Progenitor cell of endocrine pancreas (in vitro differentiated cells): ENCODE results near the gene RNF217. TPM values are rescaled to one million over a fixed set of nuclear protein-coding genes. Genes with fewer than 3 reads are reported as not detected.

Experiments
- DNase-seq: peaks from one replicate; pipeline ENCODE4 v3.0.0; 2021; ENCODE audit warnings: low spot score; ENCODE audit not compliant: unreplicated experiment
- H3K27ac Mint-ChIP-seq: 2 replicates; pipeline ENCODE4 v1.8.0; 2021; ENCODE audit warnings: mild to moderate bottlenecking, moderate library complexity, mixed read lengths
- H3K27me3 Mint-ChIP-seq: 2 replicates; pipeline ENCODE4 v1.8.0; 2021; ENCODE audit warnings: mixed read lengths
- H3K36me3 Mint-ChIP-seq: 2 replicates; pipeline ENCODE4 v1.8.0; 2022; ENCODE audit warnings: mixed read lengths; ENCODE audit not compliant: insufficient read depth
- H3K4me1 Mint-ChIP-seq: 2 replicates; pipeline ENCODE4 v1.8.0; 2021; ENCODE audit warnings: low read depth, mixed read lengths
- H3K4me3 Mint-ChIP-seq: 2 replicates; pipeline ENCODE4 v1.8.0; 2021; ENCODE audit warnings: low read depth, mild to moderate bottlenecking, moderate library complexity, mixed read lengths
- H3K9me3 Mint-ChIP-seq: 2 replicates; pipeline ENCODE4 v1.8.0; 2021; ENCODE audit warnings: low read depth, mixed read lengths
- total RNA-seq: library from RNA; stranded (reverse); gene quantifications from 2 replicates; pipeline ENCODE4 v1.2.1, GENCODE V29; 2021
- TF ChIP-seq, protein P1 (sequence below): fragments of 200-600 bp; sonication (generic); IDR thresholded peaks from one replicate; pipeline ENCODE4 v1.5.0; 2021; ENCODE audit warnings: antibody characterized with exemption, mild to moderate bottlenecking; ENCODE audit not compliant: unreplicated experiment

The RNF217 gene
- total RNA-seq, 1 donor from 2014 or later: 22.6 TPM

DNA sequence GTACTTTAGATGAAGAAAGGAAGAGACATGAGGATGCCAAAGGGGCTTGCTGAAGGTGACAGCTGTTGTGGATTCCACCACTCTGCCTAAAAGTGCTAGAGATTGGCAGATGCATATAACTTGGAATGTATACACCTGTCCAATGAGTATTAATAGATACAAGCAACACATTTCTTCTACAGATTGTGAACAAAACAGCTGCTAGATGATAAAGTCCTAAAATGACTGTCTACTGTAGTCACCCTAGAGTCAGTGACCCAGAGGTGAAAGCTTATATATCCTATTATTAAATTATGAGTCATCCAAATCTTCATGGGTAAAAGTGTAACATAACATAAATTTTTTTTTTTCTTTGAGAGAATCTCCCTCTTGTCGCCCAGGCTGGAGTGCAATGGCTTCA, 5.2 kb downstream of the RNF217 start:
- TF ChIP-seq, protein P1, sequence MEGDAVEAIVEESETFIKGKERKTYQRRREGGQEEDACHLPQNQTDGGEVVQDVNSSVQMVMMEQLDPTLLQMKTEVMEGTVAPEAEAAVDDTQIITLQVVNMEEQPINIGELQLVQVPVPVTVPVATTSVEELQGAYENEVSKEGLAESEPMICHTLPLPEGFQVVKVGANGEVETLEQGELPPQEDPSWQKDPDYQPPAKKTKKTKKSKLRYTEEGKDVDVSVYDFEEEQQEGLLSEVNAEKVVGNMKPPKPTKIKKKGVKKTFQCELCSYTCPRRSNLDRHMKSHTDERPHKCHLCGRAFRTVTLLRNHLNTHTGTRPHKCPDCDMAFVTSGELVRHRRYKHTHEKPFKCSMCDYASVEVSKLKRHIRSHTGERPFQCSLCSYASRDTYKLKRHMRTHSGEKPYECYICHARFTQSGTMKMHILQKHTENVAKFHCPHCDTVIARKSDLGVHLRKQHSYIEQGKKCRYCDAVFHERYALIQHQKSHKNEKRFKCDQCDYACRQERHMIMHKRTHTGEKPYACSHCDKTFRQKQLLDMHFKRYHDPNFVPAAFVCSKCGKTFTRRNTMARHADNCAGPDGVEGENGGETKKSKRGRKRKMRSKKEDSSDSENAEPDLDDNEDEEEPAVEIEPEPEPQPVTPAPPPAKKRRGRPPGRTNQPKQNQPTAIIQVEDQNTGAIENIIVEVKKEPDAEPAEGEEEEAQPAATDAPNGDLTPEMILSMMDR: no peak

GRCh38 chr6:124968401-124968800, 6.2 kb downstream of the RNF217 start:
- Mint-ChIP-seq H3K27me3 (no peaks in the 10 kb centered on the region), H3K4me1 (peaks cover 17% of the 10 kb centered on the region), H3K36me3 (peaks cover 22% of the 10 kb centered on the region), H3K4me3 (no peak overlapping the region), H3K27ac (no peak overlapping the region), H3K9me3 (no peaks in the 10 kb centered on the region)
- no peak for DNase-seq
- TF ChIP-seq, protein P1: no peak

More for the DNA sequence above, 5.2 kb downstream of the RNF217 start:
- Mint-ChIP-seq H3K9me3 (no peaks in the 10 kb centered on the region), H3K27ac (no peak overlapping the region), H3K4me3 (no peak overlapping the region), H3K36me3 (peaks cover 17% of the 10 kb centered on the region), H3K4me1 (peaks cover 18% of the 10 kb centered on the region), H3K27me3 (no peaks in the 10 kb centered on the region)
- DNase-seq: no peak

- TF ChIP-seq, protein P1: no peak
- Mint-ChIP-seq H3K27ac (no peak overlapping the region), H3K4me3 (no peak overlapping the region), H3K36me3 (peaks cover 22% of the 10 kb centered on the region), H3K4me1 (peaks cover 10% of the 10 kb centered on the region), H3K9me3 (no peaks in the 10 kb centered on the region), H3K27me3 (no peaks in the 10 kb centered on the region)
- DNase-seq: no peak
Measured at GRCh38 chr6:124970243-124970642, 8.0 kb downstream of the RNF217 start.

- TF ChIP-seq, protein P1: no peak
- Mint-ChIP-seq H3K4me3 (no peak overlapping the region), H3K36me3 (peaks cover 20% of the 10 kb centered on the region), H3K27ac (no peak overlapping the region), H3K4me1 (peaks cover 7% of the 10 kb centered on the region), H3K27me3 (no peaks in the 10 kb centered on the region), H3K9me3 (no peaks in the 10 kb centered on the region)
- DNase-seq: no peak
Measured at GRCh38 chr6:124970763-124971162, 8.5 kb downstream of the RNF217 start.

DNA sequence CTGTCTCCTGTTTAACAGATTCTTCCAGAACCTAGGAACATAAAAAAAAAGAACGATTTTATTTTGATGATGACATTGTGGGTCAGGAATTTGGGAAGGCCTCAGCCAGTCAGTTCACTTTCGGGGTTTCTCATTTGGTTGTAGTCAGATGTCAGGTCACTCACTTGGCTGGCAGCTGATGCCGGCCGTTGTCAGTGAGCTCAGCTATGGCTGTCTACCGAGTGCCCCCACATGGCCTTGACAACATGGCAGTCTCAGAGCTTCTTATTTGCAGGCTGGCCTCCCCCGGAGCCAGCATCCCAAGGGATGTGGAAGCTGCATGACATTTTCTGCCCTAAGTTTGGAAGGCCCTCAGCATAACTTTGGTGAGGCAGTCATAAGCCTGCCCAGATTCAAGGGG, 11.5 kb downstream of the RNF217 start:
- peaks cover 10% of the 10 kb centered on the region for H3K4me1 Mint-ChIP-seq
- peaks cover 29% of the 10 kb centered on the region for H3K36me3 Mint-ChIP-seq
- TF ChIP-seq, protein P1: no peak
- H3K9me3 Mint-ChIP-seq: peaks cover 2% of the 10 kb centered on the region
- no peak for DNase-seq
- no peaks in the 10 kb centered on the region for H3K27me3 Mint-ChIP-seq
- H3K27ac Mint-ChIP-seq: no peak overlapping the region
- H3K4me3 Mint-ChIP-seq: no peak overlapping the region
